Activated naive CD8-positive, alpha-beta T cell (primary cell): ENCODE measurements around the gene ENHO.
"Not testable (repeated sequence)": the region's sequence is repeated elsewhere in the genome, so short reads cannot be mapped to it uniquely, and the experiment has no call there.

Experiments
- H3K27ac Mint-ChIP-seq: one replicate; pipeline ENCODE4 v1.8.0; 2021; ENCODE audit warnings: mixed read lengths
- H3K27me3 Mint-ChIP-seq: one replicate; pipeline ENCODE4 v1.8.0; 2021; ENCODE audit warnings: mixed read lengths
- H3K36me3 Mint-ChIP-seq: one replicate; pipeline ENCODE4 v1.8.0; 2021; ENCODE audit warnings: mixed read lengths
- H3K4me1 Mint-ChIP-seq: one replicate; pipeline ENCODE4 v1.8.0; 2021; ENCODE audit warnings: low read depth, mixed read lengths
- H3K4me3 Mint-ChIP-seq: one replicate; pipeline ENCODE4 v1.8.0; 2021; ENCODE audit warnings: mild to moderate bottlenecking, mixed read lengths
- H3K9me3 Mint-ChIP-seq: one replicate; pipeline ENCODE4 v1.8.0; 2021; ENCODE audit warnings: low read depth, mixed read lengths

ENHO gene

GRCh38 chr9:34550681-34551270 lies 28.0 kb upstream of the ENHO start:
- Mint-ChIP-seq H3K9me3 (no peaks in the 10 kb centered on the region), H3K36me3 (no peaks in the 10 kb centered on the region), H3K4me3 (no peak overlapping the region), H3K27me3 (peaks cover 10% of the 10 kb centered on the region), H3K4me1 (no peaks in the 10 kb centered on the region), H3K27ac (no peak overlapping the region)

- no peak overlapping the region for H3K27ac Mint-ChIP-seq
- no peaks in the 10 kb centered on the region for H3K36me3 Mint-ChIP-seq
- no peak overlapping the region for H3K4me3 Mint-ChIP-seq
- H3K4me1 Mint-ChIP-seq: no peaks in the 10 kb centered on the region
- no peaks in the 10 kb centered on the region for H3K9me3 Mint-ChIP-seq
- H3K27me3 Mint-ChIP-seq: peaks cover 11% of the 10 kb centered on the region
Observed at GRCh38 chr9:34550016-34550680, 27.4 kb upstream of the ENHO start.

GRCh38 chr9:34549407-34549732 lies 26.6 kb upstream of the ENHO start:
- Mint-ChIP-seq H3K36me3 (no peaks in the 10 kb centered on the region), H3K4me3 (no peak overlapping the region), H3K9me3 (no peaks in the 10 kb centered on the region), H3K27ac (no peak overlapping the region), H3K27me3 (peaks cover 11% of the 10 kb centered on the region), H3K4me1 (no peaks in the 10 kb centered on the region)

- no peaks in the 10 kb centered on the region for H3K36me3 Mint-ChIP-seq
- no peaks in the 10 kb centered on the region for H3K9me3 Mint-ChIP-seq
- H3K4me1 Mint-ChIP-seq: no peaks in the 10 kb centered on the region
- H3K4me3 Mint-ChIP-seq: no peak overlapping the region
- H3K27me3 Mint-ChIP-seq: peaks cover 11% of the 10 kb centered on the region
- no peak overlapping the region for H3K27ac Mint-ChIP-seq
Observed at GRCh38 chr9:34547960-34548611, 25.3 kb upstream of the ENHO start.

- Mint-ChIP-seq H3K4me1 (no peaks in the 10 kb centered on the region), H3K36me3 (no peaks in the 10 kb centered on the region), H3K9me3 (no peaks in the 10 kb centered on the region), H3K4me3 (no peak overlapping the region), H3K27ac (no peak overlapping the region), H3K27me3 (peaks cover 11% of the 10 kb centered on the region)
Observed at GRCh38 chr9:34546834-34547827, 24.3 kb upstream of the ENHO start.

- H3K36me3 Mint-ChIP-seq: no peaks in the 10 kb centered on the region
- no peaks in the 10 kb centered on the region for H3K4me1 Mint-ChIP-seq
- H3K27ac Mint-ChIP-seq: no peak overlapping the region
- peaks cover 11% of the 10 kb centered on the region for H3K27me3 Mint-ChIP-seq
- no peak overlapping the region for H3K4me3 Mint-ChIP-seq
- no peaks in the 10 kb centered on the region for H3K9me3 Mint-ChIP-seq
Observed at GRCh38 chr9:34546102-34546833, 23.5 kb upstream of the ENHO start.

- H3K4me3 Mint-ChIP-seq: no peak overlapping the region
- no peaks in the 10 kb centered on the region for H3K4me1 Mint-ChIP-seq
- H3K36me3 Mint-ChIP-seq: no peaks in the 10 kb centered on the region
- peaks cover 11% of the 10 kb centered on the region for H3K27me3 Mint-ChIP-seq
- no peak overlapping the region for H3K27ac Mint-ChIP-seq
- no peaks in the 10 kb centered on the region for H3K9me3 Mint-ChIP-seq
Observed at GRCh38 chr9:34545497-34545896, 22.7 kb upstream of the ENHO start.

- Mint-ChIP-seq H3K27me3 (peaks cover 11% of the 10 kb centered on the region), H3K4me3 (no peak overlapping the region), H3K36me3 (no peaks in the 10 kb centered on the region), H3K27ac (no peak overlapping the region), H3K9me3 (no peaks in the 10 kb centered on the region), H3K4me1 (no peaks in the 10 kb centered on the region)
Observed at GRCh38 chr9:34544035-34544434, 21.2 kb upstream of the ENHO start.

- peaks cover 5% of the 10 kb centered on the region for H3K27me3 Mint-ChIP-seq
- H3K4me1 Mint-ChIP-seq: no peaks in the 10 kb centered on the region
- no peak overlapping the region for H3K4me3 Mint-ChIP-seq
- H3K36me3 Mint-ChIP-seq: no peaks in the 10 kb centered on the region
- no peak overlapping the region for H3K27ac Mint-ChIP-seq
- H3K9me3 Mint-ChIP-seq: no peaks in the 10 kb centered on the region
Observed at GRCh38 chr9:34541540-34541939, 18.8 kb upstream of the ENHO start.

- Mint-ChIP-seq H3K27ac (no peak overlapping the region), H3K9me3 (no peaks in the 10 kb centered on the region), H3K4me1 (no peaks in the 10 kb centered on the region), H3K27me3 (peaks cover 4% of the 10 kb centered on the region), H3K36me3 (no peaks in the 10 kb centered on the region), H3K4me3 (no peak overlapping the region)
Observed at GRCh38 chr9:34540827-34541226, 18.0 kb upstream of the ENHO start.

- no peak overlapping the region for H3K4me3 Mint-ChIP-seq
- no peaks in the 10 kb centered on the region for H3K4me1 Mint-ChIP-seq
- no peaks in the 10 kb centered on the region for H3K9me3 Mint-ChIP-seq
- no peak overlapping the region for H3K27ac Mint-ChIP-seq
- no peaks in the 10 kb centered on the region for H3K36me3 Mint-ChIP-seq
- peaks cover 10% of the 10 kb centered on the region for H3K27me3 Mint-ChIP-seq
Observed at GRCh38 chr9:34536685-34537084, 13.9 kb upstream of the ENHO start.

GRCh38 chr9:34532041-34532440 lies 9.3 kb upstream of the ENHO start:
- not testable (repeated sequence) for H3K9me3 Mint-ChIP-seq, H3K36me3 Mint-ChIP-seq, H3K4me1 Mint-ChIP-seq, H3K27ac Mint-ChIP-seq, H3K4me3 Mint-ChIP-seq
- H3K27me3 Mint-ChIP-seq: peaks cover 12% of the 10 kb centered on the region

GRCh38 chr9:34526026-34526425 lies 3.2 kb upstream of the ENHO start:
- Mint-ChIP-seq H3K4me3 (no peak overlapping the region), H3K36me3 (no peaks in the 10 kb centered on the region), H3K4me1 (peaks cover 15% of the 10 kb centered on the region), H3K27me3 (peaks cover 2% of the 10 kb centered on the region), H3K9me3 (no peaks in the 10 kb centered on the region), H3K27ac (no peak overlapping the region)

- peaks cover 15% of the 10 kb centered on the region for H3K4me1 Mint-ChIP-seq
- H3K27ac Mint-ChIP-seq: no peak overlapping the region
- H3K9me3 Mint-ChIP-seq: no peaks in the 10 kb centered on the region
- no peaks in the 10 kb centered on the region for H3K36me3 Mint-ChIP-seq
- no peak overlapping the region for H3K4me3 Mint-ChIP-seq
- no peaks in the 10 kb centered on the region for H3K27me3 Mint-ChIP-seq
Observed at GRCh38 chr9:34524349-34524748, 1.6 kb upstream of the ENHO start.
